H1 (cell line): ENCODE results near the gene CIB2. TPM values are rescaled to one million over a fixed set of nuclear protein-coding genes. Genes with fewer than 3 reads are reported as not detected.

ENCODE experiments used
- CTCF ChIA-PET: fragments of 300-600 bp; sonication (Branson Sonifier 250); formaldehyde crosslinking; loops from one replicate; lab custom pipeline; 2021; ENCODE audit not compliant: partially characterized antibody; lab: Charles Lee
- POLR2A ChIA-PET: fragments of 300-600 bp; sonication (Branson Sonifier 250); formaldehyde crosslinking; loops from one replicate; lab custom pipeline; 2021; ENCODE audit warnings: inconsistent platforms; ENCODE audit not compliant: partially characterized antibody; lab: Charles Lee
- DNase-seq, 2 experiments: peaks; one replicate each; pipeline versions ENCODE4 v3.0.0 to v3.0.0-alpha.2; 2010 to 2022; ENCODE audit warnings: low spot score in 2 of 2, low read depth in 1 of 2, mixed read lengths in 1 of 2
- FAIRE-seq: peaks from 2 replicates; lab custom pipeline; 2011; peaks lifted over from hg19 to GRCh38; lab: Jason Lieb, UNC
- H2AFZ ChIP-seq: 2 replicates; pipeline ENCODE4 v1.8.1; 2012; ENCODE audit warnings: low read length, inconsistent platforms
- H2AK5ac ChIP-seq: 2 replicates; pipeline ENCODE4 v1.6.1; 2013; ENCODE audit warnings: low read depth, low read length
- H2BK120ac ChIP-seq: replicated peaks from 2 replicates; pipeline ENCODE3; 2013; ENCODE audit warnings: low read depth, low read length, inconsistent platforms
- H2BK12ac ChIP-seq: 2 replicates; pipeline ENCODE4 v1.6.1; 2013; ENCODE audit warnings: low read depth, low read length
- H2BK15ac ChIP-seq: 2 replicates; pipeline ENCODE4 v1.6.1; 2013; ENCODE audit warnings: low read length
- H2BK20ac ChIP-seq: 2 replicates; pipeline ENCODE4 v1.6.1; 2013; ENCODE audit warnings: low read length
- H2BK5ac ChIP-seq: 2 replicates; pipeline ENCODE4 v1.6.1; 2013; ENCODE audit warnings: low read depth, low read length
- H3K14ac ChIP-seq: 2 replicates; pipeline ENCODE4 v1.6.1; 2013; ENCODE audit warnings: inconsistent platforms; ENCODE audit not compliant: insufficient read length
- H3K18ac ChIP-seq: 2 replicates; pipeline ENCODE4 v1.6.1; 2013; ENCODE audit warnings: low read length; ENCODE audit errors: extremely low read depth
- H3K23ac ChIP-seq: 2 replicates; pipeline ENCODE4 v1.6.1; 2013; ENCODE audit warnings: inconsistent platforms; ENCODE audit not compliant: insufficient read length
- H3K23me2 ChIP-seq: 2 replicates; pipeline ENCODE4 v1.6.1; 2013; ENCODE audit warnings: low read depth, low read length
- H3K27ac ChIP-seq: 2 replicates; pipeline ENCODE4 v1.6.1; 2011; ENCODE audit warnings: low read depth, low read length, inconsistent platforms
- H3K27me3 ChIP-seq, 4 experiments: replicated peaks in 1 of 4; 1 replicate in 1 of 4; 2 replicates in 3 of 4; pipeline versions ENCODE4 v1.6.1 to v1.8.1; 2011 to 2013; ENCODE audit warnings: low read length in 3 of 4, mild to moderate bottlenecking in 3 of 4, inconsistent platforms in 2 of 4, mixed read lengths in 2 of 4, moderate library complexity in 1 of 4; ENCODE audit not compliant: control insufficient read depth in 3 of 4, insufficient read depth in 3 of 4; ENCODE audit errors: extremely low read depth in 1 of 4
- H3K36me3 ChIP-seq, 4 experiments: 2 replicates each; pipeline versions ENCODE4 v1.6.1 to v1.8.1; 2011 to 2013; ENCODE audit warnings: mild to moderate bottlenecking in 4 of 4, low read length in 3 of 4, moderate library complexity in 2 of 4, control low read depth in 1 of 4, inconsistent platforms in 1 of 4; ENCODE audit not compliant: insufficient read depth in 4 of 4, control insufficient read depth in 2 of 4
- H3K4ac ChIP-seq: replicated peaks from 2 replicates; pipeline ENCODE3; 2013; ENCODE audit warnings: low read length, low read depth, mixed read lengths, inconsistent platforms; ENCODE audit not compliant: insufficient read length
- H3K4me1 ChIP-seq, 4 experiments: replicated peaks in 1 of 4; 1 replicate in 1 of 4; 2 replicates in 3 of 4; pipeline versions ENCODE4 v1.6.1 to v1.8.1; 2011 to 2013; ENCODE audit warnings: low read length in 3 of 4, inconsistent platforms in 2 of 4, mixed read lengths in 1 of 4; ENCODE audit not compliant: insufficient read depth in 4 of 4, control insufficient read depth in 3 of 4
- H3K4me2 ChIP-seq, 2 experiments: 2 replicates each; pipeline versions ENCODE4 v1.6.1 to v1.8.1; 2011 to 2013; ENCODE audit warnings: low read depth in 2 of 2, low read length in 2 of 2, control low read depth in 1 of 2, inconsistent platforms in 1 of 2, mild to moderate bottlenecking in 1 of 2; ENCODE audit not compliant: insufficient read depth in 1 of 2
- H3K4me3 ChIP-seq, 4 experiments: fragments of 200-600, 300-600 bp in 1 of 4; sonication (generic), shearing (Covaris generic), sonication (Bioruptor Twin) in 1 of 4; 2 replicates each; pipeline versions ENCODE4 v1.5.1 to v1.8.1; 2011 to 2016; ENCODE audit warnings: low read length in 4 of 4, low read depth in 3 of 4, control low read depth in 2 of 4, inconsistent platforms in 2 of 4, mild to moderate bottlenecking in 2 of 4, mixed read lengths in 1 of 4, moderate library complexity in 1 of 4; ENCODE audit not compliant: insufficient read depth in 2 of 4; ENCODE audit errors: extremely low read depth in 1 of 4
- H3K56ac ChIP-seq: replicated peaks from 2 replicates; pipeline ENCODE3; 2013; ENCODE audit warnings: low read depth, mild to moderate bottlenecking, mixed read lengths, low read length, inconsistent platforms; ENCODE audit not compliant: insufficient read length
- H3K79me1 ChIP-seq: 2 replicates; pipeline ENCODE4 v1.6.1; 2013; ENCODE audit warnings: low read depth, low read length, control low read depth
- H3K79me2 ChIP-seq, 2 experiments: 2 replicates each; pipeline versions ENCODE4 v1.6.1 to v1.8.1; 2012 to 2013; ENCODE audit warnings: low read length in 2 of 2, mild to moderate bottlenecking in 2 of 2, inconsistent platforms in 1 of 2; ENCODE audit not compliant: insufficient read depth in 2 of 2, control insufficient read depth in 1 of 2
- H3K9ac ChIP-seq, 4 experiments: replicated peaks in 1 of 4; 1 replicate in 1 of 4; 2 replicates in 3 of 4; pipeline versions ENCODE4 v1.6.1 to v1.8.1; 2011 to 2013; ENCODE audit warnings: low read depth in 3 of 4, low read length in 3 of 4, control low read depth in 2 of 4, mild to moderate bottlenecking in 2 of 4, moderate library complexity in 2 of 4, inconsistent platforms in 1 of 4; ENCODE audit errors: extremely low read depth in 1 of 4
- H3K9me3 ChIP-seq, 2 experiments: 2 replicates each; pipeline versions ENCODE4 v1.6.1 to v1.8.1; 2012 to 2013; ENCODE audit warnings: mild to moderate bottlenecking in 2 of 2, moderate library complexity in 2 of 2, control low read depth in 1 of 2, inconsistent platforms in 1 of 2, low read depth in 1 of 2, low read length in 1 of 2, mixed read lengths in 1 of 2; ENCODE audit not compliant: insufficient read depth in 2 of 2
- H4K20me1 ChIP-seq, 2 experiments: replicated peaks in 1 of 2; 2 replicates each; pipeline versions ENCODE3 to v1.8.1; 2011 to 2013; ENCODE audit warnings: inconsistent platforms in 2 of 2, low read length in 2 of 2, mild to moderate bottlenecking in 1 of 2; ENCODE audit not compliant: insufficient read depth in 2 of 2, control insufficient read depth in 1 of 2
- H4K5ac ChIP-seq: 2 replicates; pipeline ENCODE4 v1.6.1; 2013; ENCODE audit warnings: low read length, low read depth, mixed read lengths, inconsistent platforms; ENCODE audit not compliant: insufficient read length
- H4K8ac ChIP-seq: 2 replicates; pipeline ENCODE4 v1.8.0; 2013; ENCODE audit warnings: mild to moderate bottlenecking, moderate library complexity, low read length, inconsistent platforms; ENCODE audit not compliant: insufficient read depth; ENCODE audit errors: extremely low read depth
- H4K91ac ChIP-seq: replicated peaks from 2 replicates; pipeline ENCODE3; 2013; ENCODE audit warnings: low read length, mixed read lengths, inconsistent platforms; ENCODE audit not compliant: insufficient read length
- BACH1 ChIP-seq: IDR thresholded peaks from 2 replicates; pipeline ENCODE4 v1.6.1; 2012; ENCODE audit warnings: low read length, improper control_type of control experiment
- CTCF ChIP-seq, 3 experiments: IDR thresholded peaks; 1 replicate in 2 of 3; 2 replicates in 1 of 3; pipeline versions ENCODE4 v1.5.1 to v1.6.1; 2011; ENCODE audit warnings: low read length in 3 of 3, mild to moderate bottlenecking in 3 of 3, inconsistent platforms in 2 of 3, low read depth in 1 of 3, moderate library complexity in 1 of 3; ENCODE audit not compliant: insufficient read depth in 1 of 3; ENCODE audit errors: control extremely low read depth in 1 of 3
- HDAC2 ChIP-seq, 2 experiments: fragments of 300-600 bp in 1 of 2; sonication (generic) in 1 of 2; IDR thresholded peaks; 2 replicates each; pipeline ENCODE4 v1.6.1; 2011 to 2012; ENCODE audit warnings: low read depth in 2 of 2, low read length in 2 of 2, mild to moderate bottlenecking in 2 of 2, moderate library complexity in 2 of 2, borderline replicate concordance in 1 of 2, inconsistent platforms in 1 of 2
- POLR2AphosphoS5 ChIP-seq: IDR thresholded peaks from 2 replicates; pipeline ENCODE4 v1.6.1; 2011; ENCODE audit warnings: low read depth, low read length
- SP4 ChIP-seq: IDR thresholded peaks from 2 replicates; pipeline ENCODE4 v1.6.1; 2012; ENCODE audit warnings: low read length, inconsistent platforms
- TAF1 ChIP-seq: IDR thresholded peaks from 2 replicates; pipeline ENCODE4 v1.6.1; 2011; ENCODE audit warnings: mild to moderate bottlenecking, low read depth, low read length
- TAF7 ChIP-seq: optimal IDR thresholded peaks from 2 replicates; pipeline ENCODE3; 2011; ENCODE audit warnings: low read depth, mild to moderate bottlenecking, inconsistent platforms, low read length, moderate library complexity, borderline replicate concordance
- WGBS, 2 experiments: shearing (Covaris generic) in 1 of 2; methylation state at CpG; one replicate each; pipeline versions ENCODE4 v1.1.6 to v1.1.7; 2013 to 2015; ENCODE audit warnings: low lambda C conversion rate in 2 of 2, mixed read lengths in 2 of 2, inconsistent platforms in 1 of 2, low coverage in 1 of 2, missing lambda C conversion rate in 1 of 2; ENCODE audit not compliant: insufficient replicate concordance in 2 of 2, insufficient coverage in 1 of 2, insufficient read length in 1 of 2; ENCODE audit errors: extremely low coverage in 1 of 2, missing lambda C conversion rate in 1 of 2; 5-methylcytosine and 5-hydroxymethylcytosine counted together
- polyA plus RNA-seq, 7 experiments: library from polyadenylated mRNA; depleted of rRNA in 3 of 7; stranded (reverse) in 5 of 7; unstranded in 2 of 7; fragments of >200 nt in 5 of 7; fragments of 200-250 nt in 2 of 7; gene quantifications; 1 replicate in 5 of 7; 2 replicates in 1 of 7; 4 replicates in 1 of 7; pipeline versions ENCODE4 v1.2.1 to v1.2.3, GENCODE V29; 2011 to 2013; ENCODE audit warnings: missing spikeins in 2 of 7, mixed read lengths in 2 of 7
- total RNA-seq: library from RNA; stranded (reverse); fragmentation: NEBNext Ultra II Directional; extraction: Animal tissue kit (Norgen Biotek cat#: 25700); gene quantifications from 2 replicates; pipeline ENCODE4 v1.2.1, GENCODE V29; 2021
- TF ChIP-seq, protein P1 (sequence below): IDR thresholded peaks from 2 replicates; pipeline ENCODE4 v1.6.1; 2012; ENCODE audit warnings: inconsistent platforms

CIB2 gene
- total and polyA plus RNA-seq, 2 of the 8 experiments (the other 6 are each of a cell fraction or from before 2014, with no cell fraction given) = 41.5 to 45.8 TPM

- H2BK5ac ChIP-seq = no peak overlapping the region
- no peak for TF ChIP-seq HDAC2 (IDR thresholded peaks at IDR 0.05; ENCODE audit: borderline replicate concordance in 1 of 2, low read depth in 2 of 2, low read length in 2 of 2)
- TF ChIP-seq, protein P1, sequence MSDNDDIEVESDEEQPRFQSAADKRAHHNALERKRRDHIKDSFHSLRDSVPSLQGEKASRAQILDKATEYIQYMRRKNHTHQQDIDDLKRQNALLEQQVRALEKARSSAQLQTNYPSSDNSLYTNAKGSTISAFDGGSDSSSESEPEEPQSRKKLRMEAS = no peak
- TF ChIP-seq TAF1 = no peak
- TF ChIP-seq BACH1 = no peak
- TF ChIP-seq POLR2AphosphoS5 = no peak
- no peak for TF ChIP-seq TAF7
- TF ChIP-seq SP4 = no peak
- no peak for TF ChIP-seq CTCF (IDR thresholded peaks at IDR 0.05; ENCODE audit: control extremely low read depth in 1 of 3, insufficient read depth in 1 of 3, low read depth in 1 of 3, low read length in 3 of 3)
Measured at GRCh38 chr15:78102211-78102610, 29.0 kb downstream of the CIB2 start.

More at GRCh38 chr15:78102211-78102610, 29.0 kb downstream of the CIB2 start:
- no peaks in the 10 kb centered on the region for H4K20me1 ChIP-seq
- no peak overlapping the region for H2BK20ac ChIP-seq
- no peak overlapping the region for H3K4me3 ChIP-seq
- H3K4me2 ChIP-seq = no peak overlapping the region
- POLR2A ChIA-PET = interaction anchor here (1.2 to 1.7 kb wide), 2 partner anchors 18 to 156 kb away, joined by 3 to 5 read pairs; no protein-coding TSS in a partner anchor
- H3K23ac ChIP-seq = no peak overlapping the region
- H2BK120ac ChIP-seq = no peak overlapping the region
- no peak overlapping the region for H3K14ac ChIP-seq
- H3K23me2 ChIP-seq = no peaks in the 10 kb centered on the region
- no peak overlapping the region for H4K5ac ChIP-seq
- no peaks in the 10 kb centered on the region for H3K79me2 ChIP-seq
- H2AFZ ChIP-seq = no peak overlapping the region
- no peak overlapping the region for H4K8ac ChIP-seq
- DNase-seq (no peak), FAIRE-seq (no peak)
- H3K9me3 ChIP-seq = no peaks in the 10 kb centered on the region
- H3K56ac ChIP-seq = no peak overlapping the region
- no peak overlapping the region for H3K27ac ChIP-seq
- H3K27me3 ChIP-seq = no peaks in the 10 kb centered on the region
- H3K36me3 ChIP-seq = peaks cover 0 to 4% (median 1%) of the 10 kb centered on the region in 4 experiments; a peak in 2 of 8 replicates
- H2BK15ac ChIP-seq = no peak overlapping the region
- no peak overlapping the region for H4K91ac ChIP-seq
- CTCF ChIA-PET = interaction anchor here (0.8 to 16.8 kb wide), 7 partner anchors 11 to 140 kb away, joined by 3 to 226 read pairs (median 5); no protein-coding TSS in a partner anchor
- no peaks in the 10 kb centered on the region for H3K4me1 ChIP-seq
- no peak overlapping the region for H2AK5ac ChIP-seq
- no peak overlapping the region for H3K9ac ChIP-seq
- H2BK12ac ChIP-seq = no peak overlapping the region
- H3K18ac ChIP-seq = no peak overlapping the region
- 70 to 100% methylated on average over 1 of the region's 1 CpG for WGBS, 2 experiments
- H3K4ac ChIP-seq = no peak overlapping the region
- no peaks in the 10 kb centered on the region for H3K79me1 ChIP-seq
